ENCODE results near the gene DUSP5.
"Not testable (repeated sequence)": the region's sequence is repeated elsewhere in the genome, so short reads cannot be mapped to it uniquely, and the experiment has no call there.

The DUSP5 gene

GRCh38 chr10:110528224-110528996, 30.7 kb downstream of the DUSP5 start:
- peak overlapping the region; percentile 17 for H3K27ac Mint-ChIP-seq
- no peaks in the 10 kb centered on the region for H3K9me3 Mint-ChIP-seq
- peak overlapping the region; percentile 34 for H3K4me3 Mint-ChIP-seq
- no peaks in the 10 kb centered on the region for H3K36me3 Mint-ChIP-seq (ENCODE audit: low read depth)
- DNase-seq (ENCODE audit: low spot score) = no peak
- H3K27me3 Mint-ChIP-seq (ENCODE audit: low read depth) = no peaks in the 10 kb centered on the region
- H3K4me1 Mint-ChIP-seq (ENCODE audit: low read depth) = peaks cover 27% of the 10 kb centered on the region

- Mint-ChIP-seq H3K4me3 (peak overlapping the region; percentile 34), H3K4me1 (ENCODE audit: low read depth) (peaks cover 25% of the 10 kb centered on the region), H3K27ac (peak overlapping the region; percentile 80)
- H3K36me3 Mint-ChIP-seq (ENCODE audit: low read depth); H3K27me3 Mint-ChIP-seq (ENCODE audit: low read depth); H3K9me3 Mint-ChIP-seq: not testable (repeated sequence)
- DNase-seq (ENCODE audit: low spot score) = peak; percentile 64
Observed at GRCh38 chr10:110528997-110529524, 31.4 kb downstream of the DUSP5 start.

- H3K36me3 Mint-ChIP-seq (ENCODE audit: low read depth) = no peaks in the 10 kb centered on the region
- H3K27me3 Mint-ChIP-seq (ENCODE audit: low read depth) = no peaks in the 10 kb centered on the region
- no peak overlapping the region for H3K27ac Mint-ChIP-seq
- H3K9me3 Mint-ChIP-seq = no peaks in the 10 kb centered on the region
- H3K4me3 Mint-ChIP-seq = no peak overlapping the region
- peaks cover 26% of the 10 kb centered on the region for H3K4me1 Mint-ChIP-seq (ENCODE audit: low read depth)
- no peak for DNase-seq (ENCODE audit: low spot score)
Observed at GRCh38 chr10:110529596-110530011, 31.9 kb downstream of the DUSP5 start.

- Mint-ChIP-seq H3K27me3 (ENCODE audit: low read depth) (no peaks in the 10 kb centered on the region), H3K4me1 (ENCODE audit: low read depth) (peaks cover 30% of the 10 kb centered on the region), H3K27ac (no peak overlapping the region), H3K36me3 (ENCODE audit: low read depth) (no peaks in the 10 kb centered on the region), H3K4me3 (no peak overlapping the region), H3K9me3 (no peaks in the 10 kb centered on the region)
- DNase-seq (ENCODE audit: low spot score) = no peak
Observed at GRCh38 chr10:110530131-110530831, 32.6 kb downstream of the DUSP5 start.

- H3K36me3 Mint-ChIP-seq (ENCODE audit: low read depth) = no peaks in the 10 kb centered on the region
- H3K4me1 Mint-ChIP-seq (ENCODE audit: low read depth) = peaks cover 41% of the 10 kb centered on the region
- no peak for DNase-seq (ENCODE audit: low spot score)
- H3K27ac Mint-ChIP-seq = no peak overlapping the region
- no peak overlapping the region for H3K4me3 Mint-ChIP-seq
- H3K27me3 Mint-ChIP-seq (ENCODE audit: low read depth) = no peaks in the 10 kb centered on the region
- H3K9me3 Mint-ChIP-seq = no peaks in the 10 kb centered on the region
Observed at GRCh38 chr10:110531687-110532086, 34.0 kb downstream of the DUSP5 start.

GRCh38 chr10:110532628-110533027, 34.9 kb downstream of the DUSP5 start:
- peaks cover 49% of the 10 kb centered on the region for H3K4me1 Mint-ChIP-seq (ENCODE audit: low read depth)
- not testable (repeated sequence) for H3K9me3 Mint-ChIP-seq; DNase-seq (ENCODE audit: low spot score); H3K27me3 Mint-ChIP-seq (ENCODE audit: low read depth); H3K36me3 Mint-ChIP-seq (ENCODE audit: low read depth); H3K27ac Mint-ChIP-seq; H3K4me3 Mint-ChIP-seq

- Mint-ChIP-seq H3K27ac (no peak overlapping the region), H3K27me3 (ENCODE audit: low read depth) (no peaks in the 10 kb centered on the region), H3K36me3 (ENCODE audit: low read depth) (no peaks in the 10 kb centered on the region), H3K9me3 (no peaks in the 10 kb centered on the region), H3K4me3 (no peak overlapping the region), H3K4me1 (ENCODE audit: low read depth) (peaks cover 46% of the 10 kb centered on the region)
- DNase-seq (ENCODE audit: low spot score) = no peak
Observed at GRCh38 chr10:110533149-110533548, 35.4 kb downstream of the DUSP5 start.

GRCh38 chr10:110534571-110534970, 36.9 kb downstream of the DUSP5 start:
- Mint-ChIP-seq H3K9me3 (no peaks in the 10 kb centered on the region), H3K27ac (peak overlapping the region; percentile 51), H3K4me1 (ENCODE audit: low read depth) (peaks cover 39% of the 10 kb centered on the region), H3K4me3 (peak overlapping the region; percentile 5), H3K27me3 (ENCODE audit: low read depth) (no peaks in the 10 kb centered on the region), H3K36me3 (ENCODE audit: low read depth) (no peaks in the 10 kb centered on the region)
- no peak for DNase-seq (ENCODE audit: low spot score)

GRCh38 chr10:110535958-110536891, 38.5 kb downstream of the DUSP5 start:
- H3K4me1 Mint-ChIP-seq (ENCODE audit: low read depth) = peaks cover 43% of the 10 kb centered on the region
- no peaks in the 10 kb centered on the region for H3K36me3 Mint-ChIP-seq (ENCODE audit: low read depth)
- H3K27me3 Mint-ChIP-seq (ENCODE audit: low read depth) = no peaks in the 10 kb centered on the region
- no peaks in the 10 kb centered on the region for H3K9me3 Mint-ChIP-seq
- peak; percentile 84 for DNase-seq (ENCODE audit: low spot score)
- H3K4me3 Mint-ChIP-seq = peak overlapping the region; percentile 71
- H3K27ac Mint-ChIP-seq = peak overlapping the region; percentile 13

GRCh38 chr10:110539091-110539490, 41.4 kb downstream of the DUSP5 start:
- H3K4me3 Mint-ChIP-seq = no peak overlapping the region
- H3K36me3 Mint-ChIP-seq (ENCODE audit: low read depth) = no peaks in the 10 kb centered on the region
- no peak overlapping the region for H3K27ac Mint-ChIP-seq
- peaks cover 39% of the 10 kb centered on the region for H3K4me1 Mint-ChIP-seq (ENCODE audit: low read depth)
- DNase-seq (ENCODE audit: low spot score) = no peak
- no peaks in the 10 kb centered on the region for H3K27me3 Mint-ChIP-seq (ENCODE audit: low read depth)
- no peaks in the 10 kb centered on the region for H3K9me3 Mint-ChIP-seq

GRCh38 chr10:110540031-110540430, 42.3 kb downstream of the DUSP5 start:
- no peaks in the 10 kb centered on the region for H3K9me3 Mint-ChIP-seq
- H3K27me3 Mint-ChIP-seq (ENCODE audit: low read depth) = no peaks in the 10 kb centered on the region
- H3K36me3 Mint-ChIP-seq (ENCODE audit: low read depth) = no peaks in the 10 kb centered on the region
- peaks cover 30% of the 10 kb centered on the region for H3K4me1 Mint-ChIP-seq (ENCODE audit: low read depth)
- H3K27ac Mint-ChIP-seq = no peak overlapping the region
- no peak overlapping the region for H3K4me3 Mint-ChIP-seq
- DNase-seq (ENCODE audit: low spot score) = no peak

- H3K9me3 Mint-ChIP-seq = no peaks in the 10 kb centered on the region
- H3K36me3 Mint-ChIP-seq (ENCODE audit: low read depth) = no peaks in the 10 kb centered on the region
- no peak for DNase-seq (ENCODE audit: low spot score)
- no peak overlapping the region for H3K27ac Mint-ChIP-seq
- H3K27me3 Mint-ChIP-seq (ENCODE audit: low read depth) = peaks cover 13% of the 10 kb centered on the region
- peaks cover 13% of the 10 kb centered on the region for H3K4me1 Mint-ChIP-seq (ENCODE audit: low read depth)
- H3K4me3 Mint-ChIP-seq = no peak overlapping the region
Observed at GRCh38 chr10:110544958-110545537, 47.3 kb downstream of the DUSP5 start.

- Mint-ChIP-seq H3K4me3 (no peak overlapping the region), H3K27me3 (ENCODE audit: low read depth) (peaks cover 21% of the 10 kb centered on the region), H3K27ac (no peak overlapping the region), H3K9me3 (no peaks in the 10 kb centered on the region), H3K4me1 (ENCODE audit: low read depth) (peaks cover 10% of the 10 kb centered on the region), H3K36me3 (ENCODE audit: low read depth) (no peaks in the 10 kb centered on the region)
- DNase-seq (ENCODE audit: low spot score) = no peak
Observed at GRCh38 chr10:110546077-110546476, 48.4 kb downstream of the DUSP5 start.
